Measurements from ENCODE around the gene ELP4.

GRCh38 chr11:31651208-31651607 lies 141.6 kb downstream of the ELP4 start:
- TF ChIP-seq POLR2A (IDR thresholded peaks at IDR 0.05) (no peak), CTCF (IDR thresholded peaks at IDR 0.05) (no peak)
